T-helper 2 cell (primary cell): Measurements from ENCODE around the gene RUBCN.
"Not testable (repeated sequence)": the region's sequence is repeated elsewhere in the genome, so short reads cannot be mapped to it uniquely, and the experiment has no call there.

Experiments used
- DNase-seq, 5 experiments: peaks; one replicate each; pipeline versions ENCODE4 v3.0.0 to v3.0.0-alpha.2; 2012 to 2022

RUBCN gene

DNA sequence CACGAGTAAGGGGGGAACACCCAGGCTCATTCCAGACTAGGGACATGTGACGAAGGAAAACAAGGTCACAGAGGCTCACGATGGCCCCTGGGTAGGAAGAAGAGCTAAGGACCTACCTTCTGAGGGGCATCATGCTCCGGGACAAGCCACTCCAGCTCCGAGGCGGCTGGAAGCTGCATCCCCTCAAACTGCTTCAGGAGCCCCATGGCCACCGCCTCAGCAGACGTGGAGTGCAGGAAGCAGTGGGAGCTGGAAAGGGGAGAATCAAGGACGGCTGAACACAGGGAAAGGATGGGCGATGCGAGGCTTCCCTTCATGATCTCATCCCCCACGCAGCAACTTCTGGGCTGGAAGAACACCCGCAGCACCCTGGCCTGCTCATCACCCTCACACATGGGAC lies 53.5 kb downstream of the RUBCN start:
- DNase-seq, result no peak

DNA sequence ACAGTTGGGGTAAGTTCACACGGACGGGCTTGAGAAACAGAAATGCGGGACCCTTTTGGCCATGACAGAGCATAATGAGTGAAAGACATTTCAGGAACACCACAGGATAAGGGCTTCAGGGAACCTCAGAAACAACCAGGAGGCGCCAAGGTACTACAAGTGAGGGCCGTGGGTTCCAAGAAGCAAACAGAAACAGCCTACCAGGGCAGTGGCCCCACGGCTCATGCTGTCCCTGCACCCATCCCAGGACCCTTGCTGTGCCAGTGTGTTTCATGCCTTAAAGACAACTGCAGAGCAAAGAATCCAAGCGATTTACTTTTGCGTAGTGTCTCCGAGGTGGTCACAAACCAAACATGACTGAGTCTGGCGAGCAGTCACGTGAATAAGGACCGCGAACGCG lies 54.0 kb downstream of the RUBCN start:
- DNase-seq, result no peak

DNA sequence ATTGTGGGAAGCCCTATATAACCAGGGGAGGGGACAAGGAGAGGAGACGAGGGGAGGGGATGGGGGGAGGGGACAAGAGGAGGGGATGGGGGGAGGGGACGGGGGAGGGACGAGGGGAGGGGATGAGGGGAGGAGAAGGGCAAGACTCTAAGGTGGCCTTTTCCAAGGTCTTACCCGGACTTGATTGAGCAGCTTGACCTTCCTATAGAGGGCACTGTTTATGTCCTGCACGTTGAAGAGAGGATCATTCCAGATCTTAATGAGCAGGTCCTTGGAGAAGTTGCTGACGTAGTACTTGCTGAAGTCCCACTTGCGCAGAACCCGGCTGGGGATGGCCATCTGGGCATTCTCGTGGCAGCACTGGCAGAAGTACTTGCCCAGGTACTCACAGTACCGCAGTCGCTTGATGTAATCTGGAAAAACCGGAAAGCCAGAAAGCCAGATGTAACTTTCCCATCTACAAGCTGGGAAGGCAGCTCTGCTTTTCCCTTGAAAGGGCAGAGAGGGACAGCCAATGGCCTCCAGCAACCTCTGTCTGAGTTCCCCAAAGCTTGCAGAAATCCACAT lies 55.7 kb downstream of the RUBCN start:
- DNase-seq, result no peak

DNA sequence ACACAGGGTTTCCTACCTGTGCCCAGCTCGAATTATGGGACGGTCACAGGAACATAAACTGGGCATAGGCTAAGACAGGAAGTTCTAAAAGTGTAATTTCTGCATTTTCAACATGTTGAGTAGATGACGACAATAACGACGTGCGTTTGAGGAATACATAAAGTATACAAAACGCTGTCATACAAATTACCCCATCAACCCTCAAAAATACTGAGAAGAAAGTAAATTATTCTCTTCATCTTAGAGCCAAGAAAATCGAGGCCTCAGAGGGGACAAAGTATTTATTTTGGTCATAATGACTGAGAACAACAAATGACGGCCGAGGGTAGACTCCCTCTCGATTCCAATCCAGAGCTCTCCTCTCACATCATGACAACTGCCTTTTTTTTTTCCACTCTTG lies 60.8 kb downstream of the RUBCN start:
- DNase-seq, result no peak

DNA sequence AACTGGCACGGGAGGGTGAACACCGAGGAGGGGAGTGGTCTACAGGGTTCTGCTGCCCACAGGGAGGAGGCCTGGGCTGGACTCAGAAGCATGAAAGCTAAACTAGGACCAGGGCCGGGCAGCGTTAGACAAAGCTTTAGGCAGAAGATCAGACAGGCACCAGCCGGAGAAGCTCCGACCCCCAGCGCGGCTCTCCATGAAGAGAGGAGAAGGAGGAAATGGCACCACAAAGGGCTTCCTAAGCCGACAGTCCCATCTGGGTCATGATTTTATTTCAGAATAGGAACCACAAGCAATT lies 61.2 kb downstream of the RUBCN start:
- no peak for DNase-seq

DNA sequence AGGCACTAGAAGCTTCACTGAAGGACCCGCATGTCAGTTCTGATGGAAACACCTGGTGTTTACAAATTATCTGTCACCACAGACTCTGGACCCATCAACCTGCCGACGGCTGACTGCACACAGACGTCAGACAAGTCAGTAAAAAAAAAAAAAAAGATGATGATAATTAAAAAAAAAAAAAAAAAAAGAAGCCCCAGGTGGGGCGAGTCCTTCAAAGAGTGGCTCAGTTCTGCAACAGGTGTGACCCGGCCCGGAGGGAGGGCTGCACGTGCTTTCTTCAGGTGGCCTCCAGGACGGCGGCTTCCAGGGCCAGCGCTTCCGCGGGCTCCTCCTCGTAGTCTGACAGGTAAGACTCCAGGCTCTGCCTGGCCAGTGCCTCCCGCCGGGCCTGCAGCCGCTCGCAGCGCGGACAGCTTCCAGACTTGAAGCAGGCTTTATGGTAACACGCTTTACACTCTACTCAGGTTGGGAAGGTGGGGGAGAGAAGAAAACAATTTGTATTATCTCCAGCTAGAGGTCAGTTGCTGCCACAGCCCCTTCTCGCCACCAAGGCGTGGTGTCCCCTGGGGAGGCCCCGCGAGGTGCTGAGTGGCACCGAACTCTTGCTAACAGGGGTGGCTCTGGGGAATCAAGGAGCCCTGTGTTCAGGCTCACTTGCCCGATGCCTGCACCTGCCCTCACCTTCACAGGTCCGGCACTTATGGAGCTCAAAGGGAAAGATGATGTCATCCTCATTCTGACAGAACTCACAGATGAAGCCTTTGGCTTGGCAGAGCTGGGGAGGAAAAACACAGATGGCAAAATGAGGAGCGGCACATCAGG lies 61.8 kb downstream of the RUBCN start:
- no peak for DNase-seq

DNA sequence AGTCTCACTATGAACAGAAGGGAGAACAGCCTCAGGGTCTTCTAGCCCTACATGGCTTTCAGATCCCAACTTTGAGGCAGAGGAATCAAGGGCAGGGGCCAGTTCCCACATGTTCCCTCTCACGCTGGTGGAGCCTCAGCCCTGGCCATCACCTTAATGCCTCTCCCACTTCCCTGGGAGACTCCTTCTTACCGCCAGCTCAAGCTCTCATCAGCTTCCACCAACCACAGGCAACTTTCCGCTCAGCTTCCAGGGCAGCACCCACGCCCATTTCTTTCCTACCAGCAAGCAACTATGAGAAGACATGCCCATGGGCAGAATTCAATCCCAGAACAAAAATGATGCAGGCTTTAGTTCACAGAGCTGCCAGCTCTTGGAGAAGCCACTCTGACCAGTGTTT lies 63.5 kb downstream of the RUBCN start:
- DNase-seq, result no peak

DNA sequence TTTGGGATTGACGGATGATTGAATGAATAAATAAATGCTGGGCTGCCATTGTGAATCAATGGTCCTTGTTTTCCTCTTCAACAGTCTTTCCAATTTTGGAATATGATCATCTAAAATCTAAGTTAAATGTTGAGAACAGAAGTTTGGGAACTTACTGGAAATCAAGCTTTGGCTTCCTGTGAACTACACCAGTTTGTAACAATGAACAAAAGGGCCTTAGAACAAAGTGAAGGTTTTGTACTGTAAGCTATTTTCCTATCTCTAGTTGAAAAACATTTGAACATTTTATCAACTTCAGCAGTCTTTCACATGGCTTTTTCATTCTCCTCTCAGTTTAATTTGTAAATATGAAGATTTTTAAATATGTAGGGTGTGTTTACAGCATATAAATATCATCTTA lies 66.3 kb downstream of the RUBCN start:
- DNase-seq, result no peak

DNA sequence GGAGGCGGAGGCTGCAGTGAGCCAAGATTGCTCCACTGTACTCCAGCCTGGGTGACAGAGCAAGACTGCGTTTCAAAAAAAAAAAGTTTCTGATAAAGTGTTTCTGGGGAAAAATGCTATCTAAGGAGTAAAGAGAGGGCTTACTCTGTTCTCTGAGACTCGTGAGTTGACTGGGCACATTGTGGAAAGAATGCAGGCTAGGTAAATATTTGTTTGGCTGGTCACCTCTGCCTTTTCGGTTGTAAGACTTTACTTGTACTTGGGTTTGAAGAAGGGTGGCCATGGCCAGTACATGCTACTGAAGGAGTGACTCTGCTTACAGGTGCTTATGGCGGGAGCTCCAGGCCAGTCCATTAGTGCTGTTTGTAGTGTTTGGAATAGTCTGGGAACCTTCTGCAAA lies 68.7 kb downstream of the RUBCN start:
- no peak for DNase-seq

DNA sequence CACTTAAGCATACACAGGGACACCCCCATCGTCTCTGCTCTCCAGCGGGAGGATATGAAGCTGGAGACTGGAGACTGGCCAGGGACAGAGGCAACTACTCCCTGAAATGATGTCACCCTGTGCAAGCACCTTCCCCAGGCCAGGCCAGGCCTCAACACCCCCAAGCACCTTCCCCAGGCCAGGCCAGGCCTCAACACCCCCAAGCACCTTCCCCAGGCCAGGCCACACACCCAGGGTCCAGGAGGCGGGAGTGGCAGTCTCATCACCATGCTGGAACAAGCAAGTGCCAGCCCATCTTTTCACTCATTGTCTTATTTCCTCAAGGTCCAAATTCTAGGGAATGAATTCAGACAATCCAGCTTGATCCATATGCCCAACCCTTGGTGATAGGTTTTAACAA lies 69.4 kb downstream of the RUBCN start:
- not testable (repeated sequence) for DNase-seq

DNA sequence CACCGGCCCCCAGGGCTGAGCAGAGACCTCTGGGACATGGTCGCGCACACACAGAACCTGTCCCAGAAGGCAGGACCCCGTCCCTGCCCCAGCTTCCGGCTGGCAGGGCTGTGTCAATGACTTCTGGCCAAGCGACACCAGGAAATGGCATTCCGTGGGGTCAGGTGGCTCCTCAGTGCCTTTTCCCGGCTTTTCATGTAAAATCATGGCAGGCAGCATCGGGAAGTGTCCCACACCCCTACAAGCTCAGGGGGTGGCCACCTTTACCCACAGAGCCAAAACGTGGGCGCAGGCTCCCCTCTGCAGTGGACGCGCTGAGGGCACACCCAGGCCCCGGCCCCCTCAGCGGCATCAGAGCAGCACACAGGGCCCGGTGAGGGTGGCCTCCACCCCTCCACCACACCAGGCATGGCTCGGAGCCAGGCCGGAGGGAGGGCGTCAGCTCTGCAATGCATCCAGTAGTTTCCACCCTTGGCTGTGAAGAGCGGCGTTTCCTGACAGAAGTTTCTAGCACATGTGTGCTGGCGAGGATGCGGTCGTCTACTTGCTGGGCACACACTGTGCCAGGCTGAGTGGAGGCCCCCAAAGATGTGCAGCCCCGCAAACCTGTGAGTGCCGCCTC lies 70.4 kb downstream of the RUBCN start:
- not testable (repeated sequence) for DNase-seq

DNA sequence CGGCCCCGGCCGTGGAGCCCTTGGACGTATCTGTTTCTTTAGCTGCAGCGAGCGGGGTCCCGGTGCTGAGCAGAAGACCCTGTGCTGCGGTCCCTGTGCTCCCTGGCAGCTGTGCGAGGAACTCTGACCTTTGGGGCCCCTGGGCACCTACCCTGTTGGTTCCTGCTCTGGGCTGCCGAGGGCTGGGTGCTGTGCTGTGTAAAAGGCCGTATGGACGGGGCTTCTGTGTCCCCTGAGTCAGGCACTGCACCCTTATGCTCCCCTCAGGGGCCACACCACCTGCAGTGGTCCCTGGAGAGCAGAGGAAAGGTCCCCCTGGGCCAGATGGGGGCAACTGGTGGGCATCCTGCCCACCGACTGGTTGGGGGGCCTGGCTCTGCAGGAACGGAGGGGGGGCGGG lies 71.2 kb downstream of the RUBCN start:
- DNase-seq, result not testable (repeated sequence)

DNA sequence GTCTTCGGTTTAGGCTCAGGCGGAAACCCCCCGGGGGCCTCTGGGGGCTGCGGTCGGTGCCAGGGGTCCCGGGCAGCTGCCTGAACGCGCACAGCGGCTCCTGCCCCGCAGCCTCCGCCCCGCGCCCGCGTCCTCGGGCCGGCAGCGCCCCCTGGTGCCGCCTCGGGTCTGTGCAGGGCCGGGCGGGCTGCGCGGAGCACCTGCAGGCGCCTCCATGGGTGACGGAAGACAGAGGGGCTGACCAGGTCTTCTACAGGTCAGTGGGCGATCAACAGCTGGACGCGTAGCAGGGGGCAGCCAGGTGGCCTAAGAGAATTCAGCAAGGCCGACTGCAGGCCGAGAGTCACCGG lies 71.6 kb downstream of the RUBCN start:
- not testable (repeated sequence) for DNase-seq

DNA sequence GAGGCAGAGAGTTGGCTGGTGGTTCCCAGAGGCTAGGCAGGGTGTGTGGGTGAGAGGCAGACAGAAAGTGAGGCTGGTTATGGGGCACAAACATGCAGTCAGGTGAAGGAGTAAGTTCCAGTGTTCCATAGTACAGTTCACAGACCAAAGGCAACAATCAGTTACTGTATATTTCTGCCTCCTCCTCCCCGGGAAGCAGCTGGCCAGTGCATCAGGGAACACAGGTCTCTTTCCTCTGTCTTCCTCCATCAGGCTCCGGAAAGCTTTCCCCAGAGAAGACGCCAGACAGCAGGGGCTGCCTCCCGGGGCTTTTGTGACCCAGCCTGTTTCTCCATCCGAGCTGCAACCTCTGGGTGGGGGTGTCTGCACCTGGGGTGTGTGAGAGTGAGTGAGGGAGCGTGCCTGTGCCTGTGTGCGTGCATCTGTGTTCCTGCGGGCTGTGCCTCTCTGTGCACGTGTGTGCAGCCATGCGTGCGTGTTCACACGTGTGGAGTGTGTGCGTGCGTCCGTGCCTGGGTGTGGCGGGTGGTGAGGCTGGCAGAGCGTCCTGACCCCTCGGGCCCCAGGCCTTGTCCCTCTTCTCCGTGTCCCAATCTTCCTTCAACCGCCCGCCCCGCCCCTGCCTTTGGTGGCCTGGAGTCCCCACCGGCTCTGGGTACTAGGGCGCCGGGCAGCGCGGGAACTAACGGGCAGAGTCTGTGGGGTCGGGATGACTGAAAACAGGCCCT lies 72.1 kb downstream of the RUBCN start:
- DNase-seq, result peak in 2 of 5 experiments; percentile 45 to 62

DNA sequence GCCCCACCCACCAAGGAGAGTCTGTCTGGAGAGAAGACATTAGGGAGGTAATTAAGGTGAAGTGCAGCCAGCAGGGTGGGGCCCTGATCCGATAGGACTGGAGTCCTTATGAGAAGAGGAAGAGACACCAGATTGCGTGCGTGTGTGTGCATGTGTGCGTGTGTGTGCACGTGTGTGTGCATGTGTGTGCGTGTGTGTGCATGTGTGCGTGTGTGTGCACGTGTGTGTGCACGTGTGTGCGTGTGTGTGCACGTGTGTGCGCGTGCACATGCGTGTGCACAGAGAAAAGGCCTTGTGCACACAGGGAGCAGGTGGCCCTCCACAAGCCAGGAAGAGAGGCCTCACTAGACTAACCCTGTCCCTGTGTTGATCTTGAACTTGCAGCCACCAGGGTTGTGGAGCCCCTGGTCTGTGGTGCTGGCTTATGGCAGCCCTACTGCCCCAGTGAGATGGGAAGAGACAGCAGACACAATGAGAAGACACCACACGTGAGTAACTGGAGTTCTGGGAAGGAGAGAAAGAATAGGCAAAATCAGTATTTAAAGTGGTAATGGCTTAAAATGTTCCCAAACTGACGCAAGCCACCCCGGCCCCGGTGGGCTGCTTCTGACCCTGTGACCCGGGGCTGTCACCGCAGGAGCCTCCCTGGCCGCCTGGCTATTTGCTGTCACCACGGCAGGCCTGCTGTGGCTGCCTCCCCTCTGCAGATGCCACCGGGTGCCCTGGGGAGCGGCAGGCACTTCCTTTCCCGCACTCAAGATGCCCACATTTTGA lies 73.2 kb downstream of the RUBCN start:
- not testable (repeated sequence) for DNase-seq

DNA sequence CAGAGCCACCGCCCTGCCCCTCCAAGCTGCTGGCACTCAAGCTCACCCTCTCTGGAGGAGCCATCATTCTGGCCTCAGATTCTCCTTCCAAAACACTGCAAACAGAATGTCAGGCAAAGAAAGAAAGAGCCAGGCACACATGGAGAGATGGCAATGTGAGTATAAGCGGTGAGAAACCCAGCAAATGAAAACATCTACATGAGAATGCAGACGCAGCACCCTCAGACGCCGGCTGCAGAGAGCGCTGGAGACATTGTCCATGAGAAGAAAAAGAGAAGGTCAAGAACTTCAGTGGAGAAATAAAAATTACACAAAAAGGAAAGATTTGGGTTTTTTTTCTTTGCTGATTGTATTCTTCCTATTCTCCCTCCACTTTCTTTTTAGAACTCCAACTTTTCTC lies 74.4 kb downstream of the RUBCN start:
- not testable (repeated sequence) for DNase-seq

DNA sequence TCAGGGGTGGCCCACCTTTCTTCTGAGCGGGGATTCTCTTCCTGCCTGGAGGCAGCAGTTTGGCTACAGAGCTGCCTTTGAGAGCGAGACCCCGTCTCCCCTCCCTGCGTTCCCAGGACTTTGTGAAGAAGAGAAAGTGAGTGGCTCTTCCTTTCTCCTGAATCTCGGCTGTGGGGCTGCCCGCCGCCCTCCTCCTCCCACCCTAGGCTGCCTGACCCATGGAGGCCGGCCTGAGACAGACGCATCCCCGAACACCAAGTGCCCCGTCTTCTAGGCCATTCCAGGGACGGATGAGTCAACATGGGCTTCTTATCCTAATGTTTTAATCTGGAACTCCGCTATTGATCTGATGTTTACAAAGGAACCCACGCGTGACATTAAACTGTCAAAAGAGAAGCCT lies 74.8 kb downstream of the RUBCN start:
- not testable (repeated sequence) for DNase-seq

DNA sequence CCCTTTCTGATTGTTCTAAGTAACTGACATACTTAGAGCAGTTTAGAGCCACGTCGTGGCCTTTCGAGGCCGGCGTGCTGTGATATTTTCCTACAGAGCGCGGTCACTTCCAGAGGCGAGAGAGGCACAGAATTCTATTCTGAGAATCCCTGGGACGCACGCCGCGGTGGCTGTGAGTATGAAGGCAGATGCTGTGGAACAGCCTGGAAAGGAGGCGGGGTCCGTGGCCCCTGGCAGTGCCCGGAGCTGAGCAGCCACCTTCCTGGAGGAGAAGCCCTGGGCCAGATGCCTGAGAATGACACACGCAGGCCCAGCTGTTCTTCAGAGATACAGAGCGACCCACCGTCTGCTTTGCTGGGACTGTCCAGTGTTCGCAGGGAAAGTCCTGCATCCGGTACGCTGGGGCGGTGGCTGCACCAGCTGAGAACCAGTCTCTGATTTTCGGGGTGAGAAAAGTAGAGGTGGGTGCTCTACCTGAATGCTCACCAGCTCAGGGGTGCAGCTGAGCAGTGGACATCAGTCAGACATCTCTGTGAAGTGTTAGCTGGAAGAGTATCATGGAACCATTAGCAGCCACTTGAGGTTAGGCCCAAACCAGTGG lies 75.4 kb downstream of the RUBCN start:
- DNase-seq, result not testable (repeated sequence)

DNA sequence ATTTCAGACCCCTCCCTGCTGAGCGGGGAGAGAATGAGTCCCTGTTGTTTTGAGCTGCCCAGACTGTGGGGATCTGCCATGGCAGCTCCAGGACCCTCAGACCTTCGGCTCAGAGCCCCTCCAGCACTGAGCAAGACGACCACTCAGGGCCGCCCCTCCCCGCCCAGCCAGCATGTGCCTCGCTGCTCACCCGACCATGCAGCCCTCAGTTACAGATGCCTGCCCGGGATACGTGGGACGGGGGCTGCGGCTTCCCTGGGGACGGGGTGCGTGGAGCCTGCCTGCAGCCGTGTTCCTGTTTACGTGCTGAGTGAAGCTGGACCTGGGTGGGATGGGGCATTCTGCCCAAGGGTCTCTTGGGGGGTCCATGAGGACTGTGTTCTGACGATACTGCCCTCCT lies 77.0 kb downstream of the RUBCN start:
- not testable (repeated sequence) for DNase-seq

DNA sequence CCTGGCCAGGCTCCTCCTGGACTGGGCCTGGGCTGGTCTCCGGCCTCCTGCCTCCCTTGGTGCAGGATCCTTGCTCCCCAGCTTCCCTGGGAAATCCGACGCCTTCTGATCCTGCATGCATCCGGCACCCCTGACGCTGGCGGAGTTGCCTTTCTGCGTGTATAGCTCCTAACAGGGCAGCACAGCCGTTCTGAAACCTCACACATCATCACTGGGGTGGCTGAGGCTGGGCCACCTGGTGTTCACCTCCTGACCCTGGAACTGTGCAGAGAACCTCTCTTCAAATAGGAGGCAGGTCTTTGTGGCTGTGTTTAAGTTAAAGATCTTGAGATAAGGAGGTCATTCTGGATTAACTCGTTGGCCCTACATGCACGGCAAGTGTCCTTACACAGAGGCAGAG lies 77.6 kb downstream of the RUBCN start:
- not testable (repeated sequence) for DNase-seq

DNA sequence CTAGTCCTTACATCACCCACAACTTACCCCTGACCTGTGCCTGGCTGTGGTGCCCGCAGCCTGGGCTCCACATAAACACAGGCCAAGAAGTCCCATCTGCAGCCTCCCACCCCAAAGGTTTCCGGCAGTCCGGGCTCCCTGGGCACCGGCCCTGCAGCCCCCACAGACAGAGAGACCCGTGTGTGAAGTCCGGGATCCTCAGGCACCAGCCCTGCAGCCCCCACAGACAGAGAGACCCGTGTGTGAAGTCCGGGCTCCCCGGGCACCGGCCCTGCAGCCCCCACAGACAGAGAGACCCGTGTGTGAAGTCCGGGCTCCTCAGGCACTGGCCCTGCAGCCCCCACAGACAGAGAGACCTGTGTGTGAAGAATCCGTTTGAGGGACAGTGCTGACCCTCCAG lies 78.0 kb downstream of the RUBCN start:
- DNase-seq, result not testable (repeated sequence)

DNA sequence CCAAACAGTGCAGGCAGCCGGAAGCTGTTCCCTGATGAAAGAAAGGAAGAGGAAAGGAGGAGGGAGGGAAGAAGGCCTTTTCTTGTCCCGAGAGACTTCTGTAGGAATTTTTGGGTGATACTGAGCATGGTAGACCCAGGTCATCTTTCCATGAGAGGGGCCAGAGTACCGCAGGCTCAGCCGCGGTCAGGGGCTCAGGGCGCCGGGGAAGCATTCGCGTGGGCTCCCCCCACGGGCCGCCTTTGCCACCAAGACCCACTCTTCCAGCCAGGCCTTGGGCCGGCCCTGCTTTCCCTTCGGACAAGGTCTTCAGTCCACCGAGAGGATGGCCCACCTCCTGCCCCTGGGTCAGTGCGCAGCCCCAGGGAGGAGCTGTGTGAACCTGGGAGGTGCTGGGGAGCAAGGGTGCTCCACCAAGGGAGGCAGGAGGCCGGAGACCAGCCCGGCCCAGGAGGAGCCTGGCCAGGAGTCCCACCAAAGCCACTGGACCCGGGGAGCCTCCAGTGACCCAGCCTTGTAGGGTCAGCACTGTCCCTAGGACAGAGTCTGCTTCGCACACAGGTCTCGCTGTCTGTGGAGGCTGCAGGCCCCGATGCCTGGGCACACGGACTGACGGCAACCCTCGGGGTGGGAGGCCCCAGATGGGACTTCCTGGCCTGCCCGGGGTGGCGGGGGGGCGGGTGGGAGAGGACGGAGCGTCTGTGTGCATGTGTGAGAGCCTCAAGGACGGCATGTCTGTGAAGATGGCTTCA lies 79.0 kb downstream of the RUBCN start:
- not testable (repeated sequence) for DNase-seq
